Caco-2 (cell line): ENCODE data around the gene P4HA2. TPM values are rescaled to one million over a fixed set of nuclear protein-coding genes. Genes with fewer than 3 reads are reported as not detected.

Source experiments
- BruUV-seq: library from RNA; stranded (reverse); fragments of 400-500 nt; replicated peaks from 2 replicates; lab custom pipeline; 2021; lab: Mats Ljungman, UMichigan
- CTCF ChIA-PET: fragments of 300-600 bp; sonication (Branson Sonifier 250); formaldehyde crosslinking; loops from one replicate; lab custom pipeline; 2022; ENCODE audit warnings: antibody characterized with exemption; lab: Charles Lee
- POLR2A ChIA-PET: fragments of 300-600 bp; sonication (Branson Sonifier 250); formaldehyde crosslinking; loops from one replicate; lab custom pipeline; 2022; ENCODE audit warnings: antibody characterized with exemption; lab: Charles Lee
- DNase-seq, 2 experiments: peaks; one replicate each; pipeline versions ENCODE4 v3.0.0 to v3.0.0-alpha.2; 2020 to 2022
- H3K27me3 ChIP-seq: replicated peaks from 2 replicates; pipeline ENCODE4 v1.6.0; 2011; ENCODE audit warnings: low read length; ENCODE audit not compliant: control insufficient read depth, insufficient read depth
- H3K36me3 ChIP-seq: 2 replicates; pipeline ENCODE4 v1.5.1; 2011; ENCODE audit warnings: low read length; ENCODE audit not compliant: control insufficient read depth, insufficient read depth
- H3K4me1 ChIP-seq: fragments of 250-450 bp; sonication (Bioruptor Pico); 2 replicates; pipeline ENCODE4 v1.5.1; 2020; ENCODE audit warnings: mild to moderate bottlenecking
- H3K4me3 ChIP-seq: 2 replicates; pipeline ENCODE4 v1.5.1; 2011; ENCODE audit warnings: low read depth, mild to moderate bottlenecking, control low read depth, low read length
- H3K9me3 ChIP-seq: fragments of 250-450 bp; sonication (Bioruptor Pico); 2 replicates; pipeline ENCODE4 v1.5.1; 2020; ENCODE audit warnings: mild to moderate bottlenecking, moderate library complexity
- H3K27ac Mint-ChIP-seq: one replicate; pipeline ENCODE4 v1.8.0; 2022; ENCODE audit warnings: mixed read lengths; ENCODE audit not compliant: unreplicated experiment
- H3K27me3 Mint-ChIP-seq: one replicate; pipeline ENCODE4 v1.8.0; 2022; ENCODE audit warnings: mixed read lengths; ENCODE audit not compliant: insufficient read depth, unreplicated experiment
- H3K36me3 Mint-ChIP-seq: one replicate; pipeline ENCODE4 v1.8.0; 2022; ENCODE audit warnings: mild to moderate bottlenecking, mixed read lengths; ENCODE audit not compliant: insufficient read depth, unreplicated experiment
- H3K4me1 Mint-ChIP-seq: one replicate; pipeline ENCODE4 v1.8.0; 2022; ENCODE audit warnings: low read depth, mixed read lengths; ENCODE audit not compliant: unreplicated experiment
- H3K4me3 Mint-ChIP-seq: one replicate; pipeline ENCODE4 v1.8.0; 2022; ENCODE audit warnings: mild to moderate bottlenecking, moderate library complexity, mixed read lengths; ENCODE audit not compliant: unreplicated experiment
- H3K9me3 Mint-ChIP-seq: one replicate; pipeline ENCODE4 v1.8.0; 2022; ENCODE audit warnings: mixed read lengths; ENCODE audit not compliant: unreplicated experiment
- CTCF ChIP-seq, 2 experiments: fragments of 200-600 bp in 1 of 2; IDR thresholded peaks; 1 replicate in 1 of 2; 2 replicates in 1 of 2; pipeline versions ENCODE4 v1.5.1 to v1.8.0; 2011 to 2022; ENCODE audit warnings: antibody characterized with exemption in 1 of 2, control low read depth in 1 of 2, inconsistent platforms in 1 of 2, low read depth in 1 of 2, low read length in 1 of 2, mild to moderate bottlenecking in 1 of 2, moderate library complexity in 1 of 2; ENCODE audit not compliant: insufficient read depth in 1 of 2, severe bottlenecking in 1 of 2, unreplicated experiment in 1 of 2
- intact Hi-C: fragments of 100-400 bp; cut with micrococcal nuclease; formaldehyde crosslinking; loops from one replicate; pipeline ENCODE4 v1.10.0; 2022; ENCODE audit not compliant: unreplicated experiment
- total RNA-seq: library from RNA; stranded (reverse); gene quantifications from 2 replicates; pipeline ENCODE4 v1.2.3, GENCODE V29; 2022

The P4HA2 gene
- total RNA-seq, 1 experiment from 2014 or later, result 41.0 TPM

GRCh38 chr5:132260714-132261551 is 33.3 kb upstream of the P4HA2 start:
- Mint-ChIP-seq H3K36me3 (no peaks in the 10 kb centered on the region), H3K27ac (no peak overlapping the region), H3K4me1 (no peaks in the 10 kb centered on the region), H3K4me3 (no peak overlapping the region), H3K27me3 (no peaks in the 10 kb centered on the region), H3K9me3 (no peaks in the 10 kb centered on the region)
- BruUV-seq, result no TSS peak
- H3K36me3 ChIP-seq, result no peaks in the 10 kb centered on the region
- no peaks in the 10 kb centered on the region for H3K27me3 ChIP-seq
- no peak for TF ChIP-seq CTCF (IDR thresholded peaks at IDR 0.05; ENCODE audit: insufficient read depth in 1 of 2, low read depth in 1 of 2, low read length in 1 of 2, severe bottlenecking in 1 of 2, unreplicated experiment in 1 of 2)
- CTCF ChIA-PET, result no interaction called here
- peaks cover 2% of the 10 kb centered on the region for H3K4me1 ChIP-seq
- intact Hi-C loops, result no loop called here
- peak in 1 of 2 experiments; percentile 19 for DNase-seq
- no peak overlapping the region for H3K4me3 ChIP-seq
- H3K9me3 ChIP-seq, result no peaks in the 10 kb centered on the region
- POLR2A ChIA-PET, result no interaction called here

GRCh38 chr5:132260051-132260450 is 32.4 kb upstream of the P4HA2 start:
- no peaks in the 10 kb centered on the region for H3K36me3 ChIP-seq
- Mint-ChIP-seq H3K27me3 (no peaks in the 10 kb centered on the region), H3K9me3 (no peaks in the 10 kb centered on the region), H3K4me1 (no peaks in the 10 kb centered on the region), H3K36me3 (no peaks in the 10 kb centered on the region), H3K4me3 (no peak overlapping the region), H3K27ac (no peak overlapping the region)
- BruUV-seq, result no TSS peak
- ChIA-PET POLR2A (no interaction called here), CTCF (no interaction called here)
- DNase-seq, result peak in 1 of 2 experiments; percentile 16
- TF ChIP-seq CTCF (IDR thresholded peaks at IDR 0.05; ENCODE audit: insufficient read depth in 1 of 2, low read depth in 1 of 2, low read length in 1 of 2, severe bottlenecking in 1 of 2, unreplicated experiment in 1 of 2), result no peak
- H3K4me3 ChIP-seq, result no peak overlapping the region
- H3K9me3 ChIP-seq, result no peaks in the 10 kb centered on the region
- intact Hi-C loops, result no loop called here
- H3K4me1 ChIP-seq, result no peaks in the 10 kb centered on the region
- no peaks in the 10 kb centered on the region for H3K27me3 ChIP-seq

- no peaks in the 10 kb centered on the region for H3K36me3 ChIP-seq
- no peaks in the 10 kb centered on the region for H3K36me3 Mint-ChIP-seq
- H3K27me3 Mint-ChIP-seq, result no peaks in the 10 kb centered on the region
- no peak overlapping the region for H3K4me3 ChIP-seq
- H3K9me3 ChIP-seq, result no peaks in the 10 kb centered on the region
- H3K27ac Mint-ChIP-seq, result no peak overlapping the region
- ChIA-PET POLR2A (no interaction called here), CTCF (no interaction called here)
- BruUV-seq, result no TSS peak
- H3K9me3 Mint-ChIP-seq, result no peaks in the 10 kb centered on the region
- TF ChIP-seq CTCF (IDR thresholded peaks at IDR 0.05; ENCODE audit: insufficient read depth in 1 of 2, low read depth in 1 of 2, low read length in 1 of 2, severe bottlenecking in 1 of 2, unreplicated experiment in 1 of 2), result no peak
- intact Hi-C loops, result no loop called here
- no peaks in the 10 kb centered on the region for H3K4me1 ChIP-seq
- H3K27me3 ChIP-seq, result no peaks in the 10 kb centered on the region
- DNase-seq, result peak in 1 of 2 experiments; percentile 16
- no peak overlapping the region for H3K4me3 Mint-ChIP-seq
- no peaks in the 10 kb centered on the region for H3K4me1 Mint-ChIP-seq
These were observed 31.6 kb upstream of the P4HA2 start for GRCh38 chr5:132259069-132259851.
